8988T (cell line): ENCODE measurements around the gene PPP2R5C.
"Not testable (repeated sequence)": the region's sequence is repeated elsewhere in the genome, so short reads cannot be mapped to it uniquely, and the experiment has no call there.

Source experiments
- DNase-seq: peaks from one replicate; pipeline ENCODE4 v3.0.0; 2011

PPP2R5C gene

DNA sequence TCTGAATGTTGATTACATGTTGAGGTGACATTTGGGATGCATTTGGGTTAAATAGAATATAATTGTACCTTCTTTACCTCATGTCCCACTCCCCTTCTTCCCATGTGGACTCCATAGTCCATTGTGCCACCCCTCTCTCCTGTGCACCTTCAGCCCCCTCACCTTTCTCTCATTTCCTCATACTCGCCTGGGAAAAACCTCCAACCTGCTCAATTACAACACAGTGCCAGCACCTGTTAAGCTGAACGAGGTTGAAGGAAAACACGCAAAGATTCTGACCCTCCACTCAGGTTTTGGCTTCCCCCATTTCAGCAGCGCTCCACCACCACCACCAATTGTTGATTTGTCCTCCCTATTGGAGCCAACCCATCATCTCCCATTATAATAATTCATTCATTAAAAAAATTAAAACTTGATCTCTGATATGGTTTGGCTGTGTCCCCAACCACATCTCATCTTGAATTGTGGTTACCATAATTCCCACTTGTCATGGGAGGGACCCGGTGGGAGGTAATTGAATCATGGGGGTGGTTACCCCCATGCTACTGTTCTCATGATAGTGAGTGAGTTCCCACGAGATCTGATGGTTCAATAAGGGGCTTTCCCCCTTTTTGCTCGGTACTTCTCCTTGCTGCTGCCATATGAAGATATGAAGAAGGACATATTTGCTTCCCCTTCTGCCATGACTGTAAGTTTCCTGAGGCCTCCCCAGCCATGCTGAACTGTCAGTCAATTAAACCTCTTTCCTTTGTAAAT, 33.7 kb upstream of the PPP2R5C start:
- DNase-seq: no peak

DNA sequence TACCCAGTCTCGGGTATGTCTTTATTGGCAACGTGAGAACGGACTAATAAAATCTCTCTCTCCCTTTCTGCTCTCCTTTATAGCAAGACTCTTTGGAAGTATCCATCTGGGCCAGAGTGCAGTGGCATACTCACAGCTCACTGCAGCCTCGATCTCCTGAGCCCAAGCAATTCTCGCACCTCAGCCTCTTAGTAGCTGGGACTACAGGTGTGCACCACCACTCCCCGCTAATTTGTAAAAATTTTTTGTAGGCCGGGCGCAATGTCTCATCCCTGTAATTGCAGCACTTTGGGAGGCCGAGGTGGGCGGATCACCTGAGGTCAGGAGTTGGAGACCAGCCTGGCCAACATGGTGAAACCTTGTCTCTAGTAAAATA, 33.2 kb upstream of the PPP2R5C start:
- DNase-seq: no peak

DNA sequence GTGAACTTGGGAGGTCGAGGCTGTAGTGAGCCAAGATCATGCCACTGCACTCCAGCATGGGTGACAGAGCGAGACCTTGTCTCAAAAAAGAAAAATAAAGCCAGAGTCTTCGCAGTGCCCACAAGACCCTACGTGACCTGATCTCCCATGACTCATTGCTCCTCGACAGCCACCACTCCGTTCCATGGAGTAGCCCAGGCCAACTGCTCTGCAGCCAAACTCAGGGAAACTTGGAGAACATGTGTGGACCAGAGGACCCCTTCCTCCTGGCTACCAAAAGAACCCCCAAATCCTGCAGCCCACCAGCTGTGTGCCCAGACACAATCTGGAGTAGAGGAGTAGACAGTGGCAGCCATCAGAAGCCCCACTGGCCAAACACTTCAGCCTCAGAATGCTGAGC, 32.1 kb upstream of the PPP2R5C start:
- DNase-seq: no peak

DNA sequence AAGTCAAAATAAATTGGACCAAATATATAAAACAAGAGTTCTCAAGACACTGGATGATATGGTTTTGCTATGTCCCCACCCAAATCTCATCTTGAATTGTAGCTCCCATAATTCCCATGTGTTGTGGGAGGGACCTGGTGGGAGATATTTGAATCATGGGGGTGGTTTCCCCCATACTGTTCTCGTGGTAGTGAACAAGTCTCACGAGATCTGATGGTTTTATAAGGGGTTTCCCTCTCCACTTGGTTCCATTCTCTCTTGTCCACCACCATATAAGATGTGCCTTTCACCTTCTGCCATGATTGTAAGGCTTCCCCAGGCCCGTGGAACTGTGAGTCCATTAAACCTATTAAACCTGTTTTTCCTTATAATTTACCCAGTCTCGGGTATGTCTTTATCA, 31.4 kb upstream of the PPP2R5C start:
- DNase-seq: not testable (repeated sequence)

DNA sequence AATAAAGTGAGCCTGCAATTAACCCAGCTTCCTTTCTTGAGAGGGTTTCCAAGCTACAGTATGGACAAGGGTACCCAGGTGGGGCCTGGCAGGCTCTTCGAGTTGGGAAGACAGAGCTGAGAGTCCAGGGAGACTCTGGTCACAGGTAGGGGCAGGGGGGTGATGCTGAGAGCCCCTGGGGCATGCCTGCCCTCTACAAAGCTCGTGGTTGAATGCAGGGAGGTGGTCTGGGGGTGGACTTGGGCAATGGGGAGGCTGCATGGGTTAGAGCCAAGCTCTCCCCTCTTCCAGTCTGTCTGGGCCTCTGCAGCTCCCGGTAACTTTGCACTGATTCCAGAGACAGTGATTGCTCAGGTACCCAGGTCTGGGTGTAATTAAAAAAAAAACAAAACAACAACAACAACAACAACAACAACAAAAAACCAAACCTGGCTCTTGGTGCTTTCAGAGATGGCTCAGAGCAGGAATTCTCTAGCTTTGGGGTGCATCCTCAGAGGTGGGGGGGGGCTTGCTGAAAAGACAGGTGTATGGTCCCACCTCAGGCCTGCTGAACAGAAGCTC, 30.8 kb upstream of the PPP2R5C start:
- DNase-seq: no peak

DNA sequence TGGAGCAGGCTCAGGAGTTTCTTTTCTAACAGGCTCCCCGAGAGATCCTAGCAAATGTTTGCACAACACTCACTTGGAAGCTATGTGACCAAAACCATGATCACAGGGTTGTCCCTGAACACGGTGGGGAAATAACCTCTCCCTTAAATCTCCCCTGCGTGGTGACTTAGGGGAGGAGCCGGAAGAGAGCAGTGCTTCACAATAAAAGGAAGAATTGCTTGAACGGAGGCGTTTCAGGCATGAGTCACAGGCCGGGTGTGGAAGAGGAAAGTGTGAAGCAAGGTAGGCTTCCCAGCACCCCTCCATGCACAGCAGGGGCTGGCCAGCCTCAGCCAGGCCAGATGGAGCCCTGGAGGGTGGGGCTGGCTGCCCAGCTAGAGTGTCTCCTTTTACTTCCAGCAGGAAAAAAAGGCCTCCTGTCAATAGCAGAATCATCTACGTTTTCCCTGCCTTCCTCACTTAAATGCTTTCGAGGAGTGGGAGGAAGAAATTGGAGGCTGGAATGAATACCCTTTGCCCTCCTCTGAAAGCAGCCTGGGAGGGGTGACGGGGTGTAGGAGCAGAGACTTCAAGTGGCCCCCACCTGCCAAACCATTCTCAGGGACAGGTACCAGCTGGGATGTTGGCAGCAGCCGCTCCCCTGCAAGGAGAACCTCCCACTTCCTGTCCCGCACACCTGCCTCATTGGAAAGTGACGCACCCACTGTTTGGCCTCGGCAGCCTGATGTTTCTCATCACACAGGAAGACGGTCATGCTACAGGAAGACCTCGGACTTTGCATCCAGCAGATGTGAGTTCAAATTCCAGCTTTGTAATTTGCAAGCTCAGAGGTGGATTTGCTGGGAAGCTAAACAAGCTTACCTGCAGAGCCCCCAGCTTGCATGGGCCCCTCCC, 30.1 kb upstream of the PPP2R5C start:
- DNase-seq: no peak

DNA sequence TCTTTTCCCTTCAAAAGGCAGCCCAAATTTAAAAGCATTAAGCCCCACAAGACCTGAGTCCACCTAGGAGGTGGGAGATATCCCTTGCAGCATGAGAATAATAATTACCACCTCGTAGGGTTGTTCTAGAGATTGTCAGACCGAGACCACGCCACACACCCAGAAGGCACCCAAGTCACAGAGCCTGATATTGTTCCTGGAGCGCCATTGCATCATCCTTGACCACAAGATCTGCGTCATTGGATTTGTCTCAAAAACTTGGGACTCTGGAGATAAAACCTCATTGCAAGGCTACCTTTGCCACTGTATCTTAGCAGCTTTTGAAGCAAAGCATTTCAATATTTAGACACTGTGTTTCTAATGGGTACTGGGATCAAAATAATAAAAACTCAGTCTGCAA, 29.4 kb upstream of the PPP2R5C start:
- DNase-seq: no peak

DNA sequence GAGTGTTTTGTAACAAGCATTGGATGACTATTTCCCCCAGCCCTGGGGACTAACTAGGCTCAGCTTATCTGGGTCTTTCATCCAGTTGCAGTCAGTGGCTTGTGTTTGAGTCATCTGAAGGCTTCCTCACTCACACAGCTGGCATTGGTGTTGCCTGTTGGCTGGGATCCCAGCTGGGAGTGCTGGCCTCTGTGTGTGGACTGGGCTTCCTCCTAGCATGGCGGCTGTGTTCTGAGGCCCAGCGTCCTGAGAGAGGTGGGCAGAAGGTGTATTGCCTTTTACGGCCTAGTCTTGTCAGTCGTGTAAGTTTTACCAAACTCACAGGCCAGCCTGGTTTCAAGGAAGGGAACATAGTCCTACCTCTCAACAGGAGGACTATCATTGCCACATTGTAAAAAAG, 28.3 kb upstream of the PPP2R5C start:
- no peak for DNase-seq

DNA sequence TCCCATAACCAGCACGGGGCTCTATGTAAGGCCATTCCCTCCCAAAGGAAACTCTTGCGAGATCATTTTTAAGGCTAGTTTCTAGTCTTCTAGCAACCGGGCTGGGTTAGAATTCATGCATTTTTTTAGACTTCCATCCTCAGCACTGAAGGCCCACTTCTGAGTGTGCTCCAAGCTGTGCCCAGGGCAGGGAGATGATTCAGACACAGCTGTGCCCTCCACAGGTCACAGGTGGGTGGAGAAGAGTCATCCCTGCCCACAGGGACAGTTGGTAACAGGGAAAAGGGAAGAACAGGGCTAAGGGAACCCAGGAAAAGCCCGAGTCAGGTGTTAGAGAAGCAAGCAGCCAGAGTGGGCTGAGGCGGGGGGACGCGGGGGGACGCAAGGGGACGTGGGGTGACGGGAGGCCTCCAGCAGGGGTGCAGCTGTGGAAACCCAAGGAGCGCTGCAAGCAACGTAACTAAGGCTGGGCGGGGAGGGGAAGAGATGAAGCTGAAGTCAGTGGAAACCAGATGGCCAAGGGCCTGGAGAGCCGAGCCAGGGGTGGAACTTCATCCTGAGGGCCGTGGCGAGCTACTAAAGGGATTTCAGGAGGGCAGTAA, 27.2 kb upstream of the PPP2R5C start:
- no peak for DNase-seq

DNA sequence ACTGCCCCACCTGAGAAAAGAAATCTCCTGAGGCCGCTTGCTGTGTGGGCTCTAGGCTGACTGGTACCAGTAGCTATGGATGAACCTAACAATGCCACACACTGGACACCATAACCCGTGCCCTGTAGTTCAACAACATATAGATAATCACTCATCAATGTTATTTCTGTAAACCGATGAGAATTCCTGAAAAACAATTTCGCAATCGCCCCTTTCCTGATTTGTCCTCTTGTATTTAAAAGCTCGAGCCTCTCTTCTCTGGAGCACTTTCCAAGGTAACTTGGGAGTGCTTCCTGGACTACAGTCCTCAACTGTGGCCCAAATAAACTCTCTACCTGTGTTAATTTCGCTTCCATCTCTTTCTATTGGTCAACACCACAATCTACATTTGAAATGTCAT, 26.1 kb upstream of the PPP2R5C start:
- DNase-seq: no peak

DNA sequence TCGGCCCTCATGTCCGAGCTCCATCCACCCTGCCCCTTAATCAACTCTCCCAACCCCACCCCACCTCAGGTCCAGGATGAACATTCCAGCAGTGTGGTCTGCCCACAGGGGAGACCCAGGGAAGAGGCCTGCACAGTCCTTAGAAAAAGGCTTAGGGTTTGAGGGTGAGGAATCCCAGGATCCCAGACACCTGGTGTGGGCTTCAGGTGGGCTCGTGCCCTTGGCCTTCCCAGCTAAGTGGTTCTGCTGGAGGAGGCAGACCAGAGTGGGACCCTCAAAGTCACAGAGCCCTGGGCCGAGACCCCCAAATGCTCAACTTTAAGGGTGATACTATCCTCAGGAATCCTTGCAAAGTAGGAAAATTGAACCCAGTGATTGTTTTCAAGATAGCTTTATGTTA, 25.4 kb upstream of the PPP2R5C start:
- no peak for DNase-seq

DNA sequence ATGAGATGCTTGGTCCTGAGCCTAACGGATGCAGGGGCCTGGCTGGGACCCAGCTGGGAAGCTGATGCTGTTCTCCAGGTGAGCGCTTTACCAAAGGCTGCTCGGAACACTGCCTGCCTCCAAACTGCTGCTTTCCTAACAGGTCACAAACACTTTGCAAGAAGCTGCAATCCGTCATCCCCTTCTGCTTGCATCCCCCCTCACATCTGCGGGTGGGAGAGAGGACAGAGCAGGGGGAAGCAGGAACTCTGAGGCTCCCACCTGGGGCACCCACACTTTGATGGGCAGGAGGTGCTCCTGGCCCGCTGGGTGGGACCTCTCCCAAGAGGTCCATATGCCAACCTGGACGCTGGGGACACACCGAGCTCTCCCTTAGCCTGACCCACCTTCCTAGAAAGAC, 24.9 kb upstream of the PPP2R5C start:
- DNase-seq: no peak

DNA sequence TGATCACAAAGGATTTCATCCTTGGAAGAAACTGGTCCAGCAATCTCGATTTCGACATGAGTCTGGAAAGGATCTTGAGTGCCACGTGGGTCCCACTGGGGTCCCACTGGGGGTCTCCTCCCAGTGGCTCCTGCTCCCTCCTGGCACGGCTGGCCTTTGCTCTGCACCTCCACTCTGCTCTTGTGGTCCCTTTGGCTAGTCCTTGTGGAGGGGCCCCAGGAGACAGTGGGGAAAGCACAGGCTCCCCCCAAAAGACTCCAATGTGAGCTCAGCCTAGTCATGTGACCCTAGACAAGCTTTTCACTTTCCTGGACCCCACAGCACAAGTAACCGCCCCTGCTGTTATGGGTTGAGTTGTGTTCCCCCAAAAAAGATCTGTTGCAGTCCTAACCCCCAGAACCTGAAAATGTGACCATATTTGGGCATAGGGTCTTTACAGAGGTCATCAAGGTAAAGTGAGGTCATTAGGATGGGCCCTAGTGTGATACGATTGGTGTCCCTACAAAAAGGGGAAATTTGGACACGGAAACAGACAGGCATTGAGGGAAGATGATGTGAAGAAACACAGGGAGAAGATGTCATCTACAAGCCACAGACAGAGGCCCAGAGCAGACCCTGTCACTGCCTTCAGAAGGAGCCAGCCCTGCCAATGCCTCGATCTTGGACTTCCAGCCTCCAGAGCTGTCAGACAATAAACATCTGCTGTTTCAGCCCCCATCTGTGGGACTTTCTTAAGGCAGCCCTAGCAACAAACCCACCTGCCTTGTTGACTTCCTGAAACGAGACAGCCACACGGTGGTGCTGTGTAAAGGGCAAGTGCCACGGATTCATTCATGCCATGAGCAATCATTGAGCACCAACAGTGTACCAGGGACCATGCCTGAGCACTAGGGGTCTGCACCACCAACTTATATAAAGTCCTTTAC, 23.8 kb upstream of the PPP2R5C start:
- no peak for DNase-seq

DNA sequence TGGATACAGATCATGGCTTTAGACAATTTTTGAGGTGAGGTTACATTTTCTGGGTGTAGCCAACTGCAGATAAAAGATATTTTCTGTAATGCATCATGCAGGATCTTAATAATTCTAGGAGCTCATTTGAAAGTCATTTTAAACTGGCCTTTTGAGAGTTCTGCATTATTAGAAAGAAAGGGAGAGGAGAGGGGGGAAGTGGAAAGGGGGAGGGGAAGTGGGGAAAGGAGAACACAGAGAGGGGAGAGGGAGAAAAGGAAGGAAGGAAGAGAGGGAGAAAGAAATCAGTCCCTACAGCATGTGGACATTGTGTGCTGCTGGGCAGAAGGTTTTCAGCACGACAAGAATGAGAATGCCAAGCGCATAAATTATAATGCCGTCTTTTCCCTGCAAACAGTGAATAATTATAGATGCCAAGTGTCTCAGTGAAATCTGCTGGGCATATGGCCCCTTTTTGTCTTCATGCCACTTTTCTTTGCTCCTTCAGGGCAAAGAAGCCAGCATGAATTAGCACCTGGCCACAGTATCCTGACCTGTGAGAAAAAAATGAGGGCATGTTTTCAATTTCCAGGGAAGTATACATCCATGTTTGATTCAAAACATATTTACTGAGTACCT, 22.7 kb upstream of the PPP2R5C start:
- DNase-seq: no peak

DNA sequence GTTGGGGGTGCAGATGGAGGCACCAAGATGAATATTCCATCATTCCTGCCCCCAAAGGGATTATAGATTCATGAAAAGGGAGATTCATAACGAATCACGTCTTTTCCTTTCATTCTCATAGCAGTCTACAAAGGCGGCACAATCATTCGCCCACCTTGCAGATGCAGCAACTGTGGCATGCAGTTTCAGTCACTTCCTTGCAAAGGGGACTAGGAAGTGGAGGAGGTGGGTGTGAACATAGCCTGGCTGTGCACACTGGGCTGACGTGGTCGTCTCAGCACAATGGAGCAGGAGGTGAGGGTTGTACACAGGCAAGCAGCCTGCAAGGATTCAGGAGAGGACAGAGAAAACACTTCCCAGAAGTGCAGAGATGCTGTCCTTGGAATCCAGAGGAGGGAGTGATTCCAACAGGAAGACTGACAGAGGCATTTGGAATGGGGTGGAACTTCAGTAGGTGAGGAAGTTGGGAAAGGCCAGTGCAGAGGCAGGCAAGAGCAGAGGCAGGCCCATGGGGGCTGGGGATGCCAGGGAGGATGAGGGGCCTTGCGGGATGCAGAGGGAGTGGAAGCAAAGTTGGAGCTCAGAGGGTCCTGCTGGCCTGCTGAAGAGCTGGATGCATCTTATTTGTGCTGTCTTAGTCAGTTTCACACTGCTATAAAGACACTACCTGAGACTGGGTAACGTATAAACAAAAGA, 21.9 kb upstream of the PPP2R5C start:
- DNase-seq: no peak

DNA sequence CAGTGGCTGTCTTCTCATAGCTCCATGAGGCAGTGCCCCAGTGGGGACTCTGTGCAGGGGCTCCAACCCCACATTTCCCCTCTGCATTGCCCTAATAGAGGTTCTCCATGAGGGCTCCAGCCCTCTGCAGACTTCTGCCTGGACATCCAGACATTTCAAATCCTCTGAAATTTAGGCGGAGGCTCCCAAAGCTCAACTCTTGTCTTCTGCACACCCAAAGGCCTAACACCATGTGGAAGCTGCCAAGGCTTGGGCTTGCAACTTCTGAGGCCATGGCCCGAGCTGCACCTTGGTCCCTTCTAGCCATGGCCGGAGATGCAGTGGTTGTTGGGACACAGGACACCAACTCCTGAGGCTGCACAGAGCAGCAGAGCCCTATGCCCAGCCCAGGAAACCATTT, 20.5 kb upstream of the PPP2R5C start:
- DNase-seq: no peak

DNA sequence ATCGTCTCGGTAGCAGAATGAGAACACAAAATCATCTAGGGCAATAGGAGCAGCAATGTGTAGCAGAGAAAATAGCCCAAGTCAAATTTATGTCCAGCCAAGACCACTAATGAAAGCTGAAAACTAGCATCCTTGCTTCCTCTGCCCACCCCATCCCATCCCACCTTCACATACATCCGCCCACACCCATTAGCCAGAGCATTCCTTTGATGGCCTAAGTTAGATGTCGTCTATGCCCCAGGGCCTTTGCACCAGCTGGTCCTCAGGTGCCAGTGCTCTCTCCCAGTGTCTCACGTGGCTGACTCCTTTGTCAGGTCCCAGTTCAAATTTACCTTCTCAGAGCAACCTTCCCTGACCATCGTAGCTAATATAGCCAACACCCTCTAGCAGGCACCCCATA, 17.8 kb upstream of the PPP2R5C start:
- no peak for DNase-seq

DNA sequence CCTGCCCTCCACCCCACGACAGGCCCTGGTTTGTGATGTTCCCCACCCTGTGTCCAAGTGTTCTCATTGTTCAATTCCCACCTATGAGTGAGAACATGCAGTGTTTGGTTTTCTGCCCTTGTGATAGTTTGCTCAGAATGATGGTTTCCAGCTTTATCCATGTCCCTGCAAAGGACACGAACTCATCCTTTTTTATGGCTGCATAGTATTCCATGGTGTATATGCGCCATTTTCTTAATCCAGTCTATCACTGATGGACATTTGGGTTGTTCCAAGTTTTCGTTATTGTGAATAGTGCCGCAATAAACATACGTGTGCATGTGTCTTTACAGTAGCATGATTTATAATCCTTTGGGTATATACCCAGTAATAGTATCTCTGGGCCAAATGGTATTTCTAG, 17.1 kb upstream of the PPP2R5C start:
- DNase-seq: not testable (repeated sequence)

DNA sequence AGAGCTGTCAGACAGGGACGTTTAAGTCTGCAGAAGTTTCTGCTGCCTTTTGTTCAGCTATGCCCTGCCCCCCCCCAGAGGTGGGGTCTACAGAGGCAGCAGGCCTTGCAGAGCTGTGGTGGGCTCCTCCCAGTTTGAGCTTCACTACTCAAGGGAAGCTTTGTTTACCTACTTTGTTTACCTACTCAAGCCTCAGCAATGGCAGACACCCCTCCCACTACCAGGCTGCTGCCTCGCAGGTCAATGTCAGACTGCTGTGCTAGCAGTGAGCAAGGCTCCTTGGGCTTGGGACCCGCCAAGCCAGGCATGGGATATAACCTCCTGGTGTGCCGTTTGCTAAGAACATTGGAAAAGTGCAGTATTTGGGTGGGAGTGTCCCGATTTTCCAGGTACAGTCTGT, 11.8 kb upstream of the PPP2R5C start:
- DNase-seq: not testable (repeated sequence)

DNA sequence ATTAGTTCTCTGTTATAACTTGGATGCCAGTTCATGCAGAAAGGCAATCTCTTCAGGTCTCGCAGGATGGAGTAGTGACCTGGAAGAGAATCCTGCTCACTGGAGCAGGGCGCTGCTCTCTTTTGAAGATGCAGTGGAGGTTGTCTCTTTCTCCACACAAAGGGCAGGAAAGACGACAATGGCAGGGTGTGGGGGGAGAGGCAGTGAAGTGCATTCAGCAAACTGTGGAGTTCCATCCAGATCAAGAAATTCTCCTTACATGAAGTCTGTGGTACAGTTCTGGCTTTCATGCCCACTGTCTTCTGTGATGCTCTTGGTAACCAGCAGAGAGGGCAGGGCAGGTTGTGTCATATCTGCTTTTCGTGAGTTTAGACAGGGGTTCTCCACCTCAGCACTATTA, 6.6 kb upstream of the PPP2R5C start:
- no peak for DNase-seq

DNA sequence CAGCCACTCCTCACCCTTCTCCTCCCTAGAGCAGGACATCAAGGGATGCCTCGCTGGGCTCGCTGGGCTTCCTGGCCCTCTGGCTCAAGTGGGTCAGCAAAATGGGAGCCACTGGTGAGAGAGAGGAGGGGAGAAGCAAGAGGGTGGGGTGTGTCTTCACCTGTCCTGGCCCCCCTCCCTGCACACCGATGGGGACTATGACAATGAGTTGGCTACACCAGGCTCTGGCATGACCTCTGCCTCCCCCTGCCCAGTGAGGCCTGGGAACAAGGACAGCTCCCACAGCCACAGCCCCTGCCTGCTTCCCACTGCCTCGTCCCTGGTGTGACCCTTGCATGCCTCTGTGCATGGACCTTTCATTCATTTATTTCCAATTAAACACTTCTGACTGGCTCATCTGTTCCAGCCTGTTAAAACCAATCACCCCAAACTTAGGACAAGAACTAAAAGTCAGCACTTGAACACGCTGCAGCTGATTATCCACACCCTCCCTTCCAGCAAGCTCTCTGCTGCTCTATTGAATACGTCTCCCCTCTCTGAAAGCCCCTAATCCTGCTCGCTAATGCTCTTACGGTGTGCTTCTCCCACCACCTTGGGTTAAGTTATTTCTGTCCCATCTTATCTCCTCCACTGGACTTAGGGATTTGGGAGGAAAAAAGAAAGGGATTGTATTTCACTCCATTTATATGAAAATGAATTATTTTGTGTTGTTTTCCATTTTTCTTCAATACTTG, 5.8 kb upstream of the PPP2R5C start:
- no peak for DNase-seq
